Suppressor macrophage treated with lipopolysaccharide for 1 hour (primary cell): ENCODE measurements around the gene ZNF469.

Experiments used
- DNase-seq, 3 donors: peaks; one replicate each; pipeline ENCODE4 v3.0.0-alpha.2; 2020 to 2022

The ZNF469 gene

DNA sequence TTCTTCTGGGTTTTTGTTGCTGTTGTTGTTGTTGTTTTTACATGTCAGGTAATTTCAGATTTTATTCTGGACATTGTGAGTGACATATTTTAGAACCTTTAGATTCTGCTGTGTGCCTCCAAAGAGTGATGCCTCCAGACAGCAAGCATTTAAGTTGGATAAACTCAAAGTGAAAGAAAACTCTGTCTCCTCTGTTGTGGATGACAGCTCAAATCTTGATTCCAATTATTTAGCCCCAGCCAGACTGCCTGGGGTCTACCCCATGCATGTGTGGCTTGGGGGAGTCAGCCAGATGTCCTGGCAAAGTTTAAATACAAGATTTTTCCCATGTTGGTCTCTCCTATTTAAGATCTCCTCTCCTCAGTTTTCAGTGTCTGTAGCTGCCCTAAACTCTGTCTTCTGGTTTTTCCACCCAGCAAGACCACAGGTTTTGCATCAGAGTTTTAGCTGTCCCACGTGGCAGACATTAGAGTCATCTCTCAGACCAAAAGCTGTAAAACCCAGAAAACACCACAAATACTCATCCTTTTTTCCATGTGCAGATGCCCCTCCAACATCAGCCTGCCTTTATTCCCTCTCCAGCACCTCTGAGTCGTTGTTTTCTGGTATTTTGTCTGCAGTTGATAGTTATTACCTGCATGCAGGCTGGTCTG is 19.4 kb upstream of the ZNF469 start:
- DNase-seq: no peak

DNA sequence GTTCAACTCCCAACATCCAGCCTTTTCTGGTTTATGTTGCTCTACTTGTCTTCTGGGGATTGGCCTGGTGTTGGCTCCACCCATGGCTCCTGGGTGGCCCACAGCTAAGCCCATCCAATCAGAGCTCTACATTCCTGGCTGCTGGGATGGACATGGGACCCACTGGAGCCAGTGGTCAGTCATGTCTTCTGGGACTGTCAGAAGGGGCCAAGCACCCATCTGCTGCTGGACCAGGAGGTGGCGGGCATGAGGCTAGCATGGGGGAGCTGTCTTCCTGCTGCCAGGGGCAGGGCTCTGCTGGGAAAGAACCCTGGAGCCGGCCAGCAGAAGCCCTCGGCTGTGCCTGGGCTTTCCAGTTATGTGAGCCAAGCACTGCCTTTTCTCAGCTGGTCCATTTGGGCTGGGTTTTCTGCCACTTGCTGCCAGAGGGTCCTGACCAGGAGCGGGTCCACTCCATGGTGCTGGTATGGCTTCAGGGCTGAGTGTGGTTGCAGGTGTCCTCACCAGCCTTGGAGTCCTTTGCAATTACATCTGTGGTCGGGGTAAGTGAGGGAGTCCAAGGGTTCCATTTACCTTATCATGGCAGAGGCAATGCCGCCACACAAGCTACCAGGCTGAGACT is 17.4 kb upstream of the ZNF469 start:
- DNase-seq: no peak

- DNase-seq: no peak
Measured at GRCh38 chr16:88366032-88366703, 16.6 kb upstream of the ZNF469 start.

- no peak for DNase-seq
Measured at GRCh38 chr16:88366704-88367047, 16.1 kb upstream of the ZNF469 start.

- no peak for DNase-seq
Measured at GRCh38 chr16:88367560-88367959, 15.2 kb upstream of the ZNF469 start.

DNA sequence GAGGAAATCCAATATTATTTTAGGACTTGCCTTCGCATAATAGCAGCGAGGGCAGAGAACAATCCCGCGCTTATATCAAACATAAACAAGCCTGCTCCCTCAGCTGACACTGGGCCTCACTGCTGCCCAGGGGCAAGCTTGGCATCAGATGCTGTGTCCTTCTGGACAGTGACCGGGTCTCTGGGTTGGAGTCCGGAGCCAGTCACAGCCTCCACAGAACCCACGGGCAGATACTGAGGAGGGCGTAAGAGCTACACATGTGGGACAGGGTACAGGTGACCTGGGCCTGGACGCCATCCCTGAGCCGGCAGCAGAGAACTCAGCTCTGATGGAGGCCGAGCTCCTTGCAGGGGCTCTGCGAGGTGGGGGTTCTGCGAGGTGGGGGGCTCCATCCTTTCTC is 14.7 kb upstream of the ZNF469 start:
- no peak for DNase-seq

DNA sequence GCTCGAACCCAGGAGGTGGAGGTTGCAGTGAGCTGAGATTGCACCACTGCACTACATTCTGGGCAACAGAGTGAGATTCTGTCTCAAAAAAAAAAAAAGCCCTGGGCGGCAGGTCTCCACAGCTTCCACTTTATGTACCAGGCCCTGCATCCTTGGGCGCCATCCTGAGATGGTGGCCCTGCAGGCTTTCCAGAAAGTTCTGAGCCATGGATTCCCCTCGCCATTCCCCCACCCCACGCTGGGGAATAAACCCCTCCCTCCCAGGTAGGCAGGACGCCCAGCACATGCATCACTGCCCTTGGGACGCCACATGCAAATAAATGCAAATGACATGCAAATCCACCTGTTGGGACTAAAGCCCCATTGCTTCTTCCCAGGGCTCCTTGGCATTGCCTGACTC is 13.8 kb upstream of the ZNF469 start:
- DNase-seq: no peak

DNA sequence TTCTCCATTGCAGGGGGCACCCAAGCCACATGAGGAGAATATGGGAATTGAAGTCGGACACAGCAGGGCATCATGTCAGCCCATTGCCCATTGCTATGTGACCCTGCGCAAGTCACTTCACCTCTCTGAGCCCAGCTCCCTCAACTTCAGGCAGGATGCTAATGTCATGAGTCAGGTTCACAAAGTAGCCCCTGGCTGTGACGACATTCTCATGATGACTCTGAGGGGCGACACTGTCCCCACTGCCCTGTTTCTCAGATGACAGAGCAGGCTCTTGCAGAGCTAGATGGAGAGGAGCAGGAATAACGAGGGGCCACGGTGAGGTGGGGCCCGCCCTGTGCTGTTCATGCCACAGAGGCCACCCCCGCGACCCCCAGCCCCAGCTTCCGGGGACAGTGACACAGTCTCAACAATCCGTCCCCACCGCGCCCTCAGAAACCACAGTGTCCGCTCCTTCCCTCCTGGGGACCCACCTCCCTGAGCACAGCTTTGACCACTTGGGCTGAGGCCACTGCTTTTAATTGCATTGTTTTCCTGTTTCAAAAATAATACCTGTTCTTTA is 13.2 kb upstream of the ZNF469 start:
- DNase-seq: no peak

- no peak for DNase-seq
Measured at GRCh38 chr16:88370365-88370764, 12.4 kb upstream of the ZNF469 start.

- DNase-seq: no peak
Measured at GRCh38 chr16:88372522-88372921, 10.2 kb upstream of the ZNF469 start.

DNA sequence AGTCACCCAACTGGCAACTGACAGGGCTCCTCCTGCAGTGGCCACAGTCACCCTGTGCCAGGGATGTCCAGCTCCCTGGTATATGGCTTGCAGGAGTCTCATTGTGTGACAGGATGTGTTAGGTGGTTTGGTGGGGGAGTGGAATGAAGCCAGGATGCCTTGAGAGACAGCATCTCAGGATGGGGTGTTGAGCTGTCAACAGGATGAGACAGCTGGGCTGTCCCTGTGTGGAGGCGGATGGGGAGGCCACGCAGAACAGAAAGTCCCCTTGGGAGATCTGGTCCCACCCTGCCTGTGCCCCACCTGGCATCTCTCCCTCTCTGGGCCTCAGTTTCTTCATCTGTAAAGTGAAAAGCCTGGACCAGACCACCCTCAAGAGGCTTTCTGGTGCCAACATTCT is 9.5 kb upstream of the ZNF469 start:
- DNase-seq: no peak

DNA sequence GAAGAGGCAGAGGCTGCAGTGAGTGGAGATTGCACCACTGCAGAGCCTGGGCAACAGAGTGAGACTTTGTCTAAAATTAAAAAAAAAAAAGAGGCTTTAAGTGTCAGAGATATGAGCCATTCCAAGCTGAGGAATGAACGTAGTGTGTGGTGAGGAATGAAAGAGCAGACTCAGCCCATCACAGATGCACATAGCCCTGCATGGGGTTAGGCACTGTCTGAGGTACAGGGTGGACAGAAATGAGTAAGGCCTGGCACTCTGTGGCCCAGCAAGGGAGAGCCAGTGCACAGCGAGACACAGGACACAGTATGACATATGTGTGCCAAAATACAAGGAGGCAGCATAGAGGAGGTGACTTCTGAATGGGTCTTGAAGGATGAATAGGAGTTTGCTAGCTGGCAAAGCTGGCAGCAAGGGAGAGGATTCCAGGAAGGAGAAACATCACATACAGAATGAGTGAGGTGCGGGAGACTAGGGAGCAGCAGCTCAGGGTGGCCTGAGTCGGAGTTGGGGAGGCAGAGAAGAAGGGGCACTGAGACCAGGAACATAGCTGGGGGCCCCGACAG is 8.7 kb upstream of the ZNF469 start:
- no peak for DNase-seq

GRCh38 chr16:88374736-88375135 is 8.0 kb upstream of the ZNF469 start:
- no peak for DNase-seq

DNA sequence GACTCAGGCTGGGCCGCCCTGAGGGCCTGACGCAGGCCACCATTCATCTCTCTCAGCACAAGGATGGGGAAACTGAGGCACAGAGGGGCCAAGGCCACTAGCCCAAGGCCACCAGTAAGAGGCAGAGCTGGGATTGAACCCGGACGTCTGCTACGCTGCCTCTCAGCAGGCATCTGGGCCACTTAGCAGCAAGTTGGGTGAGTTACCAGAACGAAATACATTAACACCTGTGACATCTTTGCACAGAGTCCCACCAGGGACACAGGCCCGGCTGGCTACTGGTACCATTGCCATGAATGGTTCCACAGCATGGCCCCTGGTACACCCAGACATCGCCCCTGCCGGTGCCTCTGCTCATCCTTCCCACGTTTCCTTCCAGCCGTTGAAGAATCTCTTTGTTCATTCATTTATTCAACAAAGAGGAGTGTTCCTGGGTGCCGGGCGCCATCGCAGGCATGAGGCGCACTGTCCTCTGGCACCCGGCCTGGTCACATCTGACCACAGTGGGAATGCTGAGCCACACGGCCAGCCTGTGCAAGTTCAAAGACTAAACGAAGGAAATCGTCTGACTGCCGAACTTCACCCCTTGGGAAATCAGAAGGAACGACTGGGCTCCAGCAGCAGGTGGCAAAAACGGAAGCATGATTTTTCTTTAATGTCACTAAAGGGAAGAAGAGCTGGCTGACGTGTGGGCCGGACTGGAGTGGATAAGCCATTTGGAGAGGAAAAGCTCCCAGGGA is 7.4 kb upstream of the ZNF469 start:
- no peak for DNase-seq

DNA sequence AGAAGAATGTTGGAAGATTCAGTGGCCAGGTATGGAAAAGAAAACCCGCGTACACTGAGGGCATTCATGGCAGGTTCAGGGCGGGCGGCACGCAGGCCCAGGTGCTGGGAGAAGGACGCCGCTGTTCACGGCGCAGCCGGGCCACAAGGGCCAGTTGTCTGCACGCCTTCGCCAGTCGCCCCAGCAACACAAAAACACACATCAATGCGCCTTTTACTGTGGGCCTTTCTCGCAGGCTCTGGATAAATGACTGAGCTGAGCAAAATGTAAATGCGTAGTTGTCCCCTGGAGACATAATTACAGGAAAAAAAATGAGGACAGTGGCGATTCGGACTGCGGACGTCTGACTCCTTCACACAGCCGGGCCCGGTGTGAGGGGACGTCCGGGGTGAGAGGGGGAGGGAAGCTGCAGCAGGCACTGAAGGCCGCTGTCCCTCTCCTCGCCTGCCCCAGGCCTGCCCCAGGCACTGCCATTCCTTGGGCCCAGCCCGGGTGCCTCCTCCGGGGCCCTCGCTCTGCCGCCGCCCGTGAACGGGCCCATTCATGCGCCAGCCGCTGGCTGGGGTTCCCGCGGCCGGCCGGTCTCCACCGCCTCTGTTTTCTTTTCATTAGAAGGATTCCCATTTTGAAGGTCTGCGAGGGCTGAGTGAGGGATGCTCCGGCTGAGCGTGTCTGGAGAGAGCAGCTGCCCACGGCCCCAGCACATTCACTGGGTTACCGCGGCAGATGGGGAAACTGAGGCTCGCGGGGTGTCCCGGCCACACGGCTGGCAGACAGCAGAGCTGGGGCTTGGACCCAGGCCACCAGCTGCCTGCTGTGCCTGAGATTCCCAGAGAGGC is 6.5 kb upstream of the ZNF469 start:
- no peak for DNase-seq

- no peak for DNase-seq
Measured at GRCh38 chr16:88376835-88377726, 5.7 kb upstream of the ZNF469 start.

- no peak for DNase-seq
Measured at GRCh38 chr16:88377961-88378360, 4.8 kb upstream of the ZNF469 start.

- DNase-seq: no peak
Measured at GRCh38 chr16:88378401-88378800, 4.4 kb upstream of the ZNF469 start.

- no peak for DNase-seq
Measured at GRCh38 chr16:88378836-88379693, 3.7 kb upstream of the ZNF469 start.

GRCh38 chr16:88379694-88380040 is 3.1 kb upstream of the ZNF469 start:
- DNase-seq: no peak
